PC-3 (cell line): ENCODE results near the gene SLC17A5. TPM values are rescaled to one million over a fixed set of nuclear protein-coding genes. Genes with fewer than 3 reads are reported as not detected.

Experiments
- ATAC-seq: fragments of 200-7000 bp; cut with Tn5 transposase; 2 replicates; pipeline ENCODE4 v1.9.1; 2020; ENCODE audit warnings: mild to moderate bottlenecking, moderate library complexity
- BruUV-seq: library from RNA; stranded (reverse); fragments of 400-500 nt; replicated peaks from 2 replicates; lab custom pipeline; 2021; lab: Mats Ljungman, UMichigan
- CTCF ChIA-PET: fragments of 300-600 bp; sonication (Branson Sonifier 250); formaldehyde crosslinking; loops from one replicate; lab custom pipeline; 2022; ENCODE audit warnings: antibody characterized with exemption; lab: Charles Lee
- POLR2A ChIA-PET: fragments of 300-600 bp; sonication (Branson Sonifier 250); formaldehyde crosslinking; loops from one replicate; lab custom pipeline; 2022; ENCODE audit warnings: antibody characterized with exemption; ENCODE audit not compliant: unreplicated experiment; lab: Charles Lee
- DNase-seq: peaks from one replicate; pipeline ENCODE4 v3.0.0-alpha.2; 2015
- H2AFZ ChIP-seq: fragments of 300-600 bp; sonication (generic); 2 replicates; pipeline ENCODE4 v1.6.0; 2016; ENCODE audit warnings: antibody characterized with exemption, low read length
- H3F3A ChIP-seq: fragments of 300-600 bp; sonication (generic); one replicate; pipeline ENCODE4 v1.6.0; 2017; ENCODE audit warnings: antibody characterized with exemption, low read length, control low read depth, mild to moderate bottlenecking; ENCODE audit not compliant: unreplicated experiment
- H3K27ac ChIP-seq: fragments of 300-600 bp; sonication (generic); 2 replicates; pipeline ENCODE4 v1.5.1; 2016; ENCODE audit warnings: mild to moderate bottlenecking, low read length
- H3K27me3 ChIP-seq: fragments of 300-600 bp; sonication (generic); 2 replicates; pipeline ENCODE4 v1.6.1; 2016; ENCODE audit warnings: low read length, mixed read lengths
- H3K36me3 ChIP-seq: fragments of 300-600 bp; sonication (generic); 2 replicates; pipeline ENCODE4 v1.6.1; 2016; ENCODE audit warnings: low read depth, mixed run types, low read length, mixed read lengths
- H3K4me1 ChIP-seq: fragments of 300-600 bp; sonication (generic); 2 replicates; pipeline ENCODE4 v1.5.1; 2016; ENCODE audit warnings: low read length; ENCODE audit not compliant: insufficient read depth
- H3K4me2 ChIP-seq: fragments of 300-600 bp; sonication (generic); 2 replicates; pipeline ENCODE4 v1.6.0; 2016; ENCODE audit warnings: low read length
- H3K4me3 ChIP-seq: fragments of 300-600 bp; sonication (generic); 2 replicates; pipeline ENCODE4 v1.5.1; 2016; ENCODE audit warnings: mild to moderate bottlenecking, low read length, mixed read lengths
- H3K79me2 ChIP-seq: fragments of 300-600 bp; sonication (generic); 2 replicates; pipeline ENCODE4 v1.6.1; 2017; ENCODE audit warnings: low read length, mixed read lengths
- H3K9ac ChIP-seq: fragments of 300-600 bp; sonication (generic); 2 replicates; pipeline ENCODE4 v1.6.0; 2016; ENCODE audit warnings: mild to moderate bottlenecking, low read length
- H3K9me2 ChIP-seq: fragments of 300-600 bp; sonication (generic); replicated peaks from 2 replicates; pipeline ENCODE4 v1.6.1; 2016; ENCODE audit warnings: mixed run types, low read length, mixed read lengths
- H3K9me3 ChIP-seq: fragments of 300-600 bp; sonication (generic); 2 replicates; pipeline ENCODE4 v1.6.1; 2016; ENCODE audit warnings: low read length, mixed read lengths
- H4K20me1 ChIP-seq: fragments of 300-600 bp; sonication (generic); 2 replicates; pipeline ENCODE4 v1.6.1; 2016; ENCODE audit warnings: low read length, mixed read lengths
- CTCF ChIP-seq: fragments of 300-600 bp; sonication (generic); conservative IDR thresholded peaks from 2 replicates; pipeline ENCODE4 v1.5.1; 2017; ENCODE audit warnings: antibody characterized with exemption, low read depth, mild to moderate bottlenecking, low read length
- EZH2 ChIP-seq: fragments of 300-600 bp; sonication (generic); IDR thresholded peaks from one replicate; pipeline ENCODE4 v1.6.1; 2017; ENCODE audit warnings: antibody characterized with exemption, mild to moderate bottlenecking, low read length; ENCODE audit not compliant: unreplicated experiment
- EZH2phosphoT487 ChIP-seq: fragments of 300-600 bp; sonication (generic); IDR thresholded peaks from 2 replicates; pipeline ENCODE4 v1.6.1; 2018; ENCODE audit warnings: mild to moderate bottlenecking, antibody characterized with exemption, low read length, borderline replicate concordance
- intact Hi-C: fragments of 100-400 bp; cut with micrococcal nuclease; formaldehyde crosslinking; loops from 2 replicates; pipeline ENCODE4 v1.9.0; 2023
- total RNA-seq: library from RNA; depleted of rRNA; stranded (reverse); fragments of >200 nt; gene quantifications from 2 replicates; pipeline ENCODE4 v1.2.3, GENCODE V29; 2014

The SLC17A5 gene
- total RNA-seq, 1 experiment from 2014 or later: 5.2 TPM

- no peaks in the 10 kb centered on the region for H3K36me3 ChIP-seq
- peak; percentile 72 for DNase-seq
- no peaks in the 10 kb centered on the region for H3K9me3 ChIP-seq
- peak overlapping the region; percentile 57 for H3K4me3 ChIP-seq
- H3K4me2 ChIP-seq: peak overlapping the region; percentile 80
- no TSS peak for BruUV-seq
- peak overlapping the region; percentile 58 for H3K9ac ChIP-seq
- H3K9me2 ChIP-seq: no peaks in the 10 kb centered on the region
- intact Hi-C loops: loop anchor here (1.0 kb wide), 1 partner anchor 64 kb away; the partner anchor contains the start of gene EEF1A1
- peak overlapping the region; percentile 90 for H3K27ac ChIP-seq
- CTCF ChIA-PET: no interaction called here
- ATAC-seq: peak; percentile 61
- H3K79me2 ChIP-seq: no peaks in the 10 kb centered on the region
- H3F3A ChIP-seq: no peaks in the 10 kb centered on the region
- H3K27me3 ChIP-seq: no peaks in the 10 kb centered on the region
- peak overlapping the region; percentile 75 for H2AFZ ChIP-seq
- H3K4me1 ChIP-seq: peaks cover 26% of the 10 kb centered on the region
- POLR2A ChIA-PET: interaction anchor here (0.5 to 1.5 kb wide), 5 partner anchors 62 to 72 kb away, joined by 3 to 20 read pairs (median 4); partner anchors contain the start of gene EEF1A1
- no peak for TF ChIP-seq EZH2
- TF ChIP-seq EZH2phosphoT487: no peak
- no peak for TF ChIP-seq CTCF
- no peaks in the 10 kb centered on the region for H4K20me1 ChIP-seq
Observed at GRCh38 chr6:73585566-73586415, 68.0 kb downstream of the SLC17A5 start.

GRCh38 chr6:73581293-73581692 is 72.5 kb downstream of the SLC17A5 start:
- no peak for ATAC-seq

More at GRCh38 chr6:73581293-73581692, 72.5 kb downstream of the SLC17A5 start:
- intact Hi-C loops: loop anchor here (2.0 kb wide), 2 partner anchors 30 to 72 kb away; partner anchors contain the start of gene SLC17A5
- Histone ChIP-seq H3K27me3 (no peaks in the 10 kb centered on the region), H3K27ac (peak overlapping the region; percentile 99), H3K4me2 (peak overlapping the region; percentile 81), H3K9me2 (no peaks in the 10 kb centered on the region), H3K4me3 (peak overlapping the region; percentile 65), H3K4me1 (peaks cover 42% of the 10 kb centered on the region), H3K36me3 (no peaks in the 10 kb centered on the region), H3F3A (no peaks in the 10 kb centered on the region), H3K9me3 (no peaks in the 10 kb centered on the region), H2AFZ (no peak overlapping the region), H3K79me2 (no peaks in the 10 kb centered on the region), H4K20me1 (no peaks in the 10 kb centered on the region), H3K9ac (peak overlapping the region; percentile 95)
- CTCF ChIA-PET: no interaction called here
- POLR2A ChIA-PET: interaction anchor here (2.1 kb wide), 1 partner anchor 60 kb away, joined by 51 read pairs; the partner anchor contains the start of gene EEF1A1
- BruUV-seq: no TSS peak
- no peak for DNase-seq
- TF ChIP-seq CTCF (no peak), EZH2 (no peak), EZH2phosphoT487 (no peak)
